HCT116 (cell line): Measurements from ENCODE around the gene AOPEP. TPM values are rescaled to one million over a fixed set of nuclear protein-coding genes. Genes with fewer than 3 reads are reported as not detected.

Source experiments
- ATAC-seq: fragments of 200-7000 bp; cut with Tn5 transposase; 2 replicates; pipeline ENCODE4 v1.9.1; 2020; ENCODE audit warnings: mild to moderate bottlenecking, moderate library complexity
- BruUV-seq: library from RNA; stranded (reverse); fragments of 400-500 nt; replicated peaks from 2 replicates; lab custom pipeline; 2021; lab: Mats Ljungman, UMichigan
- CTCF ChIA-PET: fragments of 300-600 bp; sonication (Branson Sonifier 250); formaldehyde crosslinking; loops from one replicate; lab custom pipeline; 2021; ENCODE audit warnings: antibody characterized with exemption; lab: Charles Lee
- POLR2A ChIA-PET: fragments of 300-600, 350-600 bp; sonication (Branson Sonifier 250); formaldehyde crosslinking; loops from one replicate; lab custom pipeline; 2021; ENCODE audit warnings: antibody characterized with exemption; lab: Charles Lee
- RAD21 ChIA-PET, 2 experiments: fragments of 300-600 bp; sonication (Branson Sonifier 250); formaldehyde crosslinking; loops; one replicate each; lab custom pipeline; 2023; ENCODE audit warnings: low total read pairs in 2 of 2; ENCODE audit not compliant: uncharacterized antibody in 2 of 2, unreplicated experiment in 2 of 2, low non-redundant PET in 1 of 2; lab: Charles Lee
- DNase-seq: peaks from one replicate; pipeline ENCODE4 v3.0.0-alpha.2; 2010; ENCODE audit warnings: low read depth, low spot score
- H2AFZ ChIP-seq: fragments of 200-600 bp; shearing (Covaris generic), sonication (generic); 2 replicates; pipeline ENCODE4 v1.6.1; 2017; ENCODE audit warnings: low read depth, mixed run types, mixed read lengths, antibody characterized with exemption, low read length; ENCODE audit not compliant: poor library complexity, severe bottlenecking
- H3K27ac ChIP-seq: 2 replicates; pipeline ENCODE4 v1.5.1; 2012; ENCODE audit warnings: low read depth, low read length
- H3K27me3 ChIP-seq: fragments of 200-600 bp; sonication (generic); 2 replicates; pipeline ENCODE4 v1.6.1; 2016; ENCODE audit warnings: mixed run types, low read length, mixed read lengths; ENCODE audit not compliant: insufficient read depth
- H3K36me3 ChIP-seq, 2 experiments: fragments of 200-500 bp in 1 of 2; fragments of 200-600 bp in 1 of 2; sonication (Bioruptor generic) in 1 of 2; sonication (generic) in 1 of 2; 2 replicates each; pipeline versions ENCODE4 v1.5.1 to v1.6.1; 2014 to 2016; ENCODE audit warnings: low read length in 2 of 2, inconsistent platforms in 1 of 2, mixed read lengths in 1 of 2, mixed run types in 1 of 2; ENCODE audit not compliant: insufficient read depth in 2 of 2, control insufficient read depth in 1 of 2
- H3K4me1 ChIP-seq, 2 experiments: fragments of 200-600 bp in 1 of 2; sonication (generic) in 1 of 2; 2 replicates each; pipeline versions ENCODE4 v1.5.1 to v1.6.1; 2012 to 2017; ENCODE audit warnings: low read length in 2 of 2, inconsistent platforms in 1 of 2, mild to moderate bottlenecking in 1 of 2, mixed read lengths in 1 of 2, mixed run types in 1 of 2, moderate library complexity in 1 of 2; ENCODE audit not compliant: insufficient read depth in 2 of 2, control insufficient read depth in 1 of 2
- H3K4me2 ChIP-seq: fragments of 200-600 bp; sonication (generic); 2 replicates; pipeline ENCODE4 v1.6.1; 2017; ENCODE audit warnings: mixed run types, low read length, mixed read lengths
- H3K4me3 ChIP-seq, 2 experiments: fragments of 200-600 bp in 1 of 2; sonication (generic) in 1 of 2; replicated peaks in 1 of 2; 2 replicates each; pipeline ENCODE4 v1.5.1; 2011 to 2016; ENCODE audit warnings: low read length in 2 of 2, control low read depth in 1 of 2, low read depth in 1 of 2, mild to moderate bottlenecking in 1 of 2, mixed read lengths in 1 of 2, mixed run types in 1 of 2
- H3K79me2 ChIP-seq: fragments of 200-600 bp; sonication (generic); 2 replicates; pipeline ENCODE4 v1.6.1; 2017; ENCODE audit warnings: mild to moderate bottlenecking, mixed run types, low read length, moderate library complexity, mixed read lengths; ENCODE audit not compliant: insufficient read depth
- H3K9ac ChIP-seq: fragments of 200-600 bp; sonication (generic); 2 replicates; pipeline ENCODE4 v1.6.1; 2016; ENCODE audit warnings: low read length, mixed read lengths
- H3K9me2 ChIP-seq: fragments of 200-600 bp; sonication (generic), shearing (Covaris generic); 2 replicates; pipeline ENCODE4 v1.6.1; 2017; ENCODE audit warnings: mixed run types, mild to moderate bottlenecking, moderate library complexity; ENCODE audit not compliant: insufficient read depth
- H3K9me3 ChIP-seq, 2 experiments: fragments of 200-500 bp in 1 of 2; fragments of 200-600 bp in 1 of 2; sonication (Bioruptor generic) in 1 of 2; sonication (generic) in 1 of 2; 2 replicates each; pipeline ENCODE4 v1.6.1; 2014 to 2017; ENCODE audit warnings: low read length in 2 of 2, mixed read lengths in 2 of 2, inconsistent platforms in 1 of 2, low read depth in 1 of 2, mild to moderate bottlenecking in 1 of 2, mixed run types in 1 of 2, moderate library complexity in 1 of 2; ENCODE audit not compliant: control insufficient read depth in 1 of 2, insufficient read depth in 1 of 2
- H4K20me1 ChIP-seq: fragments of 200-600 bp; sonication (generic), shearing (Covaris generic); 2 replicates; pipeline ENCODE4 v1.6.1; 2017; ENCODE audit warnings: mixed run types, mild to moderate bottlenecking, moderate library complexity; ENCODE audit not compliant: insufficient read depth
- CBX3 ChIP-seq: IDR thresholded peaks from 2 replicates; pipeline ENCODE4 v1.6.1; 2012; ENCODE audit warnings: low read depth
- EGR1 ChIP-seq: IDR thresholded peaks from 2 replicates; pipeline ENCODE4 v1.6.1; 2012; ENCODE audit warnings: low read depth
- ELF1 ChIP-seq: IDR thresholded peaks from 2 replicates; pipeline ENCODE4 v1.6.1; 2012; ENCODE audit warnings: low read depth, borderline replicate concordance
- EZH2 ChIP-seq: fragments of 200-600 bp; sonication (generic); IDR thresholded peaks from 2 replicates; pipeline ENCODE4 v1.6.1; 2017; ENCODE audit warnings: antibody characterized with exemption, mixed run types
- EZH2phosphoT487 ChIP-seq: fragments of 200-600 bp; IDR thresholded peaks from 2 replicates; pipeline ENCODE4 v1.6.1; 2018; ENCODE audit warnings: antibody characterized with exemption, borderline replicate concordance
- FOSL1 ChIP-seq: IDR thresholded peaks from 2 replicates; pipeline ENCODE4 v1.6.1; 2012; ENCODE audit warnings: low read depth
- RAD21 ChIP-seq: IDR thresholded peaks from 2 replicates; pipeline ENCODE4 v1.6.1; 2012; ENCODE audit warnings: low read depth, mild to moderate bottlenecking
- SRF ChIP-seq: IDR thresholded peaks from 2 replicates; pipeline ENCODE4 v1.6.1; 2012; ENCODE audit warnings: low read depth
- TCF7L2 ChIP-seq: IDR thresholded peaks from 2 replicates; pipeline ENCODE4 v1.7.0; 2011; ENCODE audit warnings: borderline replicate concordance, inconsistent platforms; ENCODE audit not compliant: insufficient read depth, insufficient read length; ENCODE audit errors: extremely low read depth
- ZFX ChIP-seq: fragments of 450-650 bp; IDR thresholded peaks from 2 replicates; pipeline ENCODE4 v1.6.1; 2017
- ZNF274 ChIP-seq: fragments of 200-500 bp; sonication (Bioruptor generic); IDR thresholded peaks from 2 replicates; pipeline ENCODE4 v1.6.1; 2014; ENCODE audit warnings: mild to moderate bottlenecking, low read depth, low read length, inconsistent platforms
- intact Hi-C: fragments of 100-400 bp; cut with micrococcal nuclease; formaldehyde crosslinking; loops from 2 replicates; pipeline ENCODE4 v1.10.0; 2022
- total RNA-seq: library from RNA; stranded (reverse); gene quantifications from one replicate; pipeline ENCODE4 v1.2.1, GENCODE V29; 2021; ENCODE audit not compliant: unreplicated experiment
- TF ChIP-seq, protein P1 (sequence below), 3 experiments: fragments of 200-600 bp in 1 of 3; sonication (generic) in 1 of 3; IDR thresholded peaks in 2 of 3; conservative IDR thresholded peaks in 1 of 3; 2 replicates each; pipeline ENCODE4 v1.5.1; 2012 to 2017; ENCODE audit warnings: low read depth in 2 of 3, low read length in 2 of 3, antibody characterized with exemption in 1 of 3, borderline replicate concordance in 1 of 3, control low read depth in 1 of 3, mild to moderate bottlenecking in 1 of 3, mixed read lengths in 1 of 3, mixed run types in 1 of 3, moderate library complexity in 1 of 3; ENCODE audit not compliant: insufficient read depth in 1 of 3
- TF ChIP-seq, protein P2 (sequence below): IDR thresholded peaks from 2 replicates; pipeline ENCODE4 v1.6.1; 2012; ENCODE audit warnings: low read depth

The AOPEP gene
- total RNA-seq, 1 experiment from 2014 or later = 15.1 TPM

DNA sequence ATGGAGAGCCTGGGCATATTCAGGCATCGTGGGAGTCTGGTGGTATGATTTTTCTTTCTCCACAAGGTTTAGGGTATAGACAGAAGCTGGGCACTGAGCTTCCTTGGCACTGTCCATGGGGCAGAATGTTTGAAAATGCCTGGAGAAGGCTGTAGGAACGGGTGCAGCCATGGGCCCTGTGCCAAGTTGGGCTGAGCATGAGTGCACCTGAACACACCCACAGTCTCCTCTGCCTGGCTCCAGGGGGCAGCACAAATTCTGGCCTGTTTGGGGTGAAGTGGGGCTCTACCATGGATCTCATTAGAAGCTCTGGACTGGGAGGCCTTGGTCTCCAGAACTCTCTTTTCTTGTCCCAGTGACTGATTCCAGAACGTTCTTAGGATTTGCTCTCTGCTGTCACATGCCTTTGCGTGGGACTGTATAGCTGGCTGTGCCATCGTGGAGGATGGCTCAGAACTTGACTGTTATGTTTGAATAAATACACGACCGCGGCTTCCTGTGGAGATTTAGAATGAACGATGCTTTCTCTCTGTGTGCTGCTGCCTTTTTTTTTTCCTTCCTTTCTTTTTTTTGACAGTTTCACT is 361.3 kb downstream of the AOPEP start:
- Histone ChIP-seq H3K27ac (no peak overlapping the region), H3K4me2 (no peak overlapping the region)
- ATAC-seq = peak; percentile 40; the same call in 1 of the 2 replicates
- RAD21 ChIA-PET = no interaction called here
- no peak for TF ChIP-seq SRF
- TF ChIP-seq EZH2 = no peak
- TF ChIP-seq, protein P1, sequence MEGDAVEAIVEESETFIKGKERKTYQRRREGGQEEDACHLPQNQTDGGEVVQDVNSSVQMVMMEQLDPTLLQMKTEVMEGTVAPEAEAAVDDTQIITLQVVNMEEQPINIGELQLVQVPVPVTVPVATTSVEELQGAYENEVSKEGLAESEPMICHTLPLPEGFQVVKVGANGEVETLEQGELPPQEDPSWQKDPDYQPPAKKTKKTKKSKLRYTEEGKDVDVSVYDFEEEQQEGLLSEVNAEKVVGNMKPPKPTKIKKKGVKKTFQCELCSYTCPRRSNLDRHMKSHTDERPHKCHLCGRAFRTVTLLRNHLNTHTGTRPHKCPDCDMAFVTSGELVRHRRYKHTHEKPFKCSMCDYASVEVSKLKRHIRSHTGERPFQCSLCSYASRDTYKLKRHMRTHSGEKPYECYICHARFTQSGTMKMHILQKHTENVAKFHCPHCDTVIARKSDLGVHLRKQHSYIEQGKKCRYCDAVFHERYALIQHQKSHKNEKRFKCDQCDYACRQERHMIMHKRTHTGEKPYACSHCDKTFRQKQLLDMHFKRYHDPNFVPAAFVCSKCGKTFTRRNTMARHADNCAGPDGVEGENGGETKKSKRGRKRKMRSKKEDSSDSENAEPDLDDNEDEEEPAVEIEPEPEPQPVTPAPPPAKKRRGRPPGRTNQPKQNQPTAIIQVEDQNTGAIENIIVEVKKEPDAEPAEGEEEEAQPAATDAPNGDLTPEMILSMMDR (IDR thresholded peaks at IDR 0.05 in 2 of 3, conservative IDR thresholded peaks at IDR 0.05 in 1 of 3; ENCODE audit: borderline replicate concordance in 1 of 3, insufficient read depth in 1 of 3, low read depth in 2 of 3, low read length in 2 of 3) = peak in 2 of 3 experiments; percentile 38 to 52; a peak in 4 of 6 replicates
- TF ChIP-seq ELF1 = no peak
- TF ChIP-seq ZNF274 = no peak
- no peak for TF ChIP-seq EZH2phosphoT487
- TF ChIP-seq RAD21 = peak; percentile 31
- TF ChIP-seq ZFX = no peak
- TF ChIP-seq TCF7L2 = no peak
- no peak for TF ChIP-seq EGR1
- TF ChIP-seq, protein P2, sequence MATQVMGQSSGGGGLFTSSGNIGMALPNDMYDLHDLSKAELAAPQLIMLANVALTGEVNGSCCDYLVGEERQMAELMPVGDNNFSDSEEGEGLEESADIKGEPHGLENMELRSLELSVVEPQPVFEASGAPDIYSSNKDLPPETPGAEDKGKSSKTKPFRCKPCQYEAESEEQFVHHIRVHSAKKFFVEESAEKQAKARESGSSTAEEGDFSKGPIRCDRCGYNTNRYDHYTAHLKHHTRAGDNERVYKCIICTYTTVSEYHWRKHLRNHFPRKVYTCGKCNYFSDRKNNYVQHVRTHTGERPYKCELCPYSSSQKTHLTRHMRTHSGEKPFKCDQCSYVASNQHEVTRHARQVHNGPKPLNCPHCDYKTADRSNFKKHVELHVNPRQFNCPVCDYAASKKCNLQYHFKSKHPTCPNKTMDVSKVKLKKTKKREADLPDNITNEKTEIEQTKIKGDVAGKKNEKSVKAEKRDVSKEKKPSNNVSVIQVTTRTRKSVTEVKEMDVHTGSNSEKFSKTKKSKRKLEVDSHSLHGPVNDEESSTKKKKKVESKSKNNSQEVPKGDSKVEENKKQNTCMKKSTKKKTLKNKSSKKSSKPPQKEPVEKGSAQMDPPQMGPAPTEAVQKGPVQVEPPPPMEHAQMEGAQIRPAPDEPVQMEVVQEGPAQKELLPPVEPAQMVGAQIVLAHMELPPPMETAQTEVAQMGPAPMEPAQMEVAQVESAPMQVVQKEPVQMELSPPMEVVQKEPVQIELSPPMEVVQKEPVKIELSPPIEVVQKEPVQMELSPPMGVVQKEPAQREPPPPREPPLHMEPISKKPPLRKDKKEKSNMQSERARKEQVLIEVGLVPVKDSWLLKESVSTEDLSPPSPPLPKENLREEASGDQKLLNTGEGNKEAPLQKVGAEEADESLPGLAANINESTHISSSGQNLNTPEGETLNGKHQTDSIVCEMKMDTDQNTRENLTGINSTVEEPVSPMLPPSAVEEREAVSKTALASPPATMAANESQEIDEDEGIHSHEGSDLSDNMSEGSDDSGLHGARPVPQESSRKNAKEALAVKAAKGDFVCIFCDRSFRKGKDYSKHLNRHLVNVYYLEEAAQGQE = no peak
- TF ChIP-seq FOSL1 = no peak
- no peak for TF ChIP-seq CBX3
- TF ChIP-seq, all 23 proteins: peak for 2
- ChIA-PET POLR2A (interaction anchor here (0.7 kb wide), 1 partner anchor 506 kb away, joined by 3 read pairs; no protein-coding TSS in a partner anchor), CTCF (interaction anchor here (1.4 kb wide), 1 partner anchor 44 kb away, joined by 3 read pairs; no protein-coding TSS in a partner anchor)
- H4K20me1 ChIP-seq = no peaks in the 10 kb centered on the region
- H3K36me3 ChIP-seq = peaks cover 0 to 4% of the 10 kb centered on the region in 2 experiments; a peak in 2 of 4 replicates
- no peak for DNase-seq
- no peaks in the 10 kb centered on the region for H3K9me3 ChIP-seq
- no peaks in the 10 kb centered on the region for H3K79me2 ChIP-seq
- H3K9me2 ChIP-seq = no peaks in the 10 kb centered on the region
- H3K4me3 ChIP-seq = no peak overlapping the region
- H2AFZ ChIP-seq = no peak overlapping the region
- H3K9ac ChIP-seq = no peak overlapping the region
- no peaks in the 10 kb centered on the region for H3K27me3 ChIP-seq
- intact Hi-C loops = no loop called here
- peaks cover 10 to 28% of the 10 kb centered on the region in 2 experiments for H3K4me1 ChIP-seq
- BruUV-seq = no TSS peak
